Duodenal mucosa (tissue), 2 donors: ENCODE data around the gene ACTN2.

Source experiments
- H3K27ac ChIP-seq: one replicate; pipeline ENCODE4 v1.7.0; 2013; ENCODE audit warnings: low read depth, low read length
- H3K27me3 ChIP-seq, 2 donors: one replicate each; pipeline ENCODE4 v1.7.0; 2013; ENCODE audit warnings: low read length in 2 of 2, control low read depth in 1 of 2; ENCODE audit not compliant: insufficient read depth in 2 of 2, control insufficient read depth in 1 of 2
- H3K36me3 ChIP-seq, 2 donors: one replicate each; pipeline ENCODE4 v1.7.0; 2013; ENCODE audit warnings: low read length in 2 of 2, control low read depth in 1 of 2; ENCODE audit not compliant: insufficient read depth in 2 of 2, control insufficient read depth in 1 of 2
- H3K4me1 ChIP-seq, 2 donors: one replicate each; pipeline ENCODE4 v1.7.0; 2013; ENCODE audit warnings: low read length in 2 of 2, control low read depth in 1 of 2; ENCODE audit not compliant: insufficient read depth in 2 of 2, control insufficient read depth in 1 of 2
- H3K4me3 ChIP-seq, 2 donors: one replicate each; pipeline ENCODE4 v1.7.0; 2013; ENCODE audit warnings: low read length in 2 of 2, low read depth in 1 of 2
- H3K9ac ChIP-seq, 2 donors: one replicate each; pipeline ENCODE4 v1.7.0; 2013; ENCODE audit warnings: low read length in 2 of 2, low read depth in 1 of 2
- H3K9me3 ChIP-seq, 2 donors: one replicate each; pipeline ENCODE4 v1.7.0; 2013; ENCODE audit warnings: low read length in 2 of 2, control low read depth in 1 of 2; ENCODE audit not compliant: control insufficient read depth in 1 of 2

Gene ACTN2

DNA sequence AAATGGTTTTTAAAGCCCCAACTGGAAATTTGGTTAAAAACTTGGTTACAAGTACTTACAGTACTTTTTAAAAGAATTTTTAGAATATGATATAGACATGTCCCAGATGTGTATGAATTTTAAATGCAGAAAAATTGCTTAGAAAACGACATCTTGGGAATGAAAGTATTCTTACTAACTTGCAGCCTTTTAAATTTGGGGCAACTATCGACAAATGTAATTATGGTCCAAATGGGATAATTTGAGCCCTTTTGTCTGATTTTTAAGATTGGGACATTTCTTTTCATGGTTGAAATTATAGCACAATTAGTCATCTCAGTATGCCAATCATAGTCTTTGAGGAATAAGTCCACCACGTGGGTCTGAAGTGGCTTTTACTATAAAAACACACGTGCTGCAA lies 65.6 kb downstream of the ACTN2 start:
- Histone ChIP-seq H3K27me3 (no peaks in the 10 kb centered on the region), H3K9ac (no peak overlapping the region), H3K27ac (no peak overlapping the region), H3K4me3 (no peak overlapping the region), H3K9me3 (no peaks in the 10 kb centered on the region), H3K36me3 (no peaks in the 10 kb centered on the region), H3K4me1 (no peaks in the 10 kb centered on the region)

DNA sequence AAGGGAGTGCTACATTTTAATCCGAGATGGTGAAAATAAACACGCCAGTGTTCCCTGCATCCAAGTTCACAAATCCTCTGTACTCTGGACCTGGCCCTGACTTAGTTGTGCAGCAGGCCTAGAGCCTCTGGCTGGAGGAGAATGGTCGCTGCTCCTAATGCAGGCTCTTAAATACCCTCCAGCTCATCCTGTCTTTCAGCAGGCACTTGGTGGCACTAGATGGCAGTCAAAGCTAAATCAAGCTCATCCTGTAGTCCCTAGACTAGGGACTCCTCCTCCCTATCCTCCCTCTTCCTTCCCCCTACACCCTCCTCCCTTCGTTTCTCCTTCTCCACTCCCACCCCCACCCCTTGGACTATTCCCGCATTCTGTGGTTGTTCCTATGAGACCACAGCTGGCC lies 67.2 kb downstream of the ACTN2 start:
- no peak overlapping the region for H3K4me3 ChIP-seq
- no peaks in the 10 kb centered on the region for H3K27me3 ChIP-seq
- no peak overlapping the region for H3K27ac ChIP-seq
- no peaks in the 10 kb centered on the region for H3K4me1 ChIP-seq
- H3K9ac ChIP-seq: no peak overlapping the region
- no peaks in the 10 kb centered on the region for H3K36me3 ChIP-seq
- H3K9me3 ChIP-seq: no peaks in the 10 kb centered on the region

DNA sequence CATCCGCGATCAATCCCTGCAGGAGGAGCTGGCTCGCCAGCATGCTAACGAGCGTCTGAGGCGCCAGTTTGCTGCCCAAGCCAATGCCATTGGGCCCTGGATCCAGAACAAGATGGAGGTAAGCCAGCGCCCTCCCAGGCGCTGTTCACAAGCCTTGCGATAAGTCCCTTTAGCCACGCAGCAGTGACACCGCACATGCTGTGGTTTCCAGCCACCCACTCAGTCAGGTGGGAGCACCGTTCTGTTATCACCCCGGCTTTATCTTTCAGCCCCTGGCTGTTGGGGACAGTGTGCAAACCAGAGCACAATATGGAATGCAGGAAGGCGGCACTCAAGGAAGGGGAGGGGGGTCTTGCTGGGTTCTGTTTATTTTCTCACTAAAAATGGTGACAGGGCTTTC lies 67.7 kb downstream of the ACTN2 start:
- Histone ChIP-seq H3K27ac (no peak overlapping the region), H3K27me3 (no peaks in the 10 kb centered on the region), H3K9me3 (no peaks in the 10 kb centered on the region), H3K4me3 (no peak overlapping the region), H3K9ac (no peak overlapping the region), H3K36me3 (no peaks in the 10 kb centered on the region), H3K4me1 (no peaks in the 10 kb centered on the region)

DNA sequence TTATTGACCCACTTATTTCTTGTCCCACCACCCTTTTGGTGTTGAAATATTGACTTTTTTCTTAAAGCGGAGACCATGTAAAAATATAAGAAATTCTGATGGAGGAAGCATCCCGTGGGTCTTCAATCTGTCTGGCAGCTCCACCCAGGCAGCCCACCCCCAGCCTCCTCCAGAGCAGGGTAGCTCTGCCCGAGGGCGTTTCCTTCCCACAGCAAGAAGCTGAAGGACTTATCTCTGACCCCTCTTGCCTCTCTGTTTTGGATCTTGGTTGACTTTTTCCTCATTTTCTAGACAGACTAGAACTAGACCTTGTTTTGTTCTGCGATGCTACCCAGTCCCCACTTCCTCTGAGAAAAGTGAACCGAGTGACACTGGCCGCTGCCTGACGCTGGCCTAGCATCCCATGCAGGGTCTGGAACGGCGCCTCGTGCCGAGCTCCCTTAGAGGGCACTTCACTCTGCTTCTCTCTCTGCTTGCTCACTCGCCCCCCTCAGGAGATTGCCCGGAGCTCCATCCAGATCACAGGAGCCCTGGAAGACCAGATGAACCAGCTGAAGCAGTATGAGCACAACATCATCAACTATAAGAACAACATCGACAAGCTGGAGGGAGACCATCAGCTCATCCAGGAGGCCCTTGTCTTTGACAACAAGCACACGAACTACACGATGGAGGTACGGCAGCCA lies 68.4 kb downstream of the ACTN2 start:
- Histone ChIP-seq H3K9me3 (no peaks in the 10 kb centered on the region), H3K36me3 (no peaks in the 10 kb centered on the region), H3K4me3 (no peak overlapping the region), H3K27me3 (no peaks in the 10 kb centered on the region), H3K4me1 (no peaks in the 10 kb centered on the region), H3K9ac (no peak overlapping the region), H3K27ac (no peak overlapping the region)

DNA sequence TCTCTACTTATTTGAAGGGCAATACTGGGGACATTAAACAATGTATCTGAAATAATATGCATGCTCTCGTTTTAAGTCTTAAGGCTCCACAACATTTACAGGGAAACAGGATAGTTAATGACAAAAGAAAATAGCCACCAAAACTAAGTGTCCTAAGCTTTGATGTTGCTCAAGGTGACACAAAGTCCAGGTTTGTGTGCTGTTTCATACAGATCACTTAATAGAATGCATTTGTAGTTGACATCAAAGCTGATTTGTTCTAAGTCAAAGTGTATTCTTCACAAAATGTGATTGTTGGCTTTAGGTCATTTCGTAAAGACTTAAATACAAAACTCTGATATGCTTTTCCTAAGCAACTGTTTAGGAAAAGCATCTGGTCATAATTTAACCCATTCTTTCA lies 71.3 kb downstream of the ACTN2 start:
- Histone ChIP-seq H3K9ac (no peak overlapping the region), H3K36me3 (no peaks in the 10 kb centered on the region), H3K27ac (no peak overlapping the region), H3K27me3 (no peaks in the 10 kb centered on the region), H3K4me1 (no peaks in the 10 kb centered on the region), H3K9me3 (no peaks in the 10 kb centered on the region), H3K4me3 (no peak overlapping the region)

DNA sequence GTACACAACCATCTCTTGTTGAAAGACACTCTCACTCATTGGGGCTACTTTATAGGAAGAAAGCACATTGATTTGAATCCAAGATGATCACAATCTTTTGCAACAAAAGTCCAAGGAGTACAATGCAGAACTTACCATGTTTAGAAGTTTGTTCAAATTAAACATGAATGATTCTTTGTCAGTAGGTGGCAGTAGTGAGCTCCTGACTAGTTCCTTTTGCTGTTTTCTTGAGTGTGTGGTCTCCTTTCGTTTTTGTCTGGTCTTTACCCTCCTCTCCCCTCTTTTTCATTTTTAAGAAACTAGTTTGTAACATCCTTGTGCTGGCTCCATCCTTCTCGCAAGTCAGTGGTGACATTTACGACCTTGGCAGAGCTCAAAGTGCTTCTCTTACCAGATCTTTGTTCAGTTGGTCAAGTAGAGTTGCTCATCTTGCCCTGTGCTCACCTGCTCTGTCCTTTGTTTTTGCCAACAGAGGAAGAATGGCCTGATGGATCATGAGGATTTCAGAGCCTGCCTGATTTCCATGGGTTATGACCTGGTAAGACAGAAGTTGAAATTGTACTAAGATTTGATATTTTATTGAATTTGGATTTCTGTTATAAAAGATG lies 73.1 kb downstream of the ACTN2 start:
- Histone ChIP-seq H3K27ac (no peak overlapping the region), H3K27me3 (no peaks in the 10 kb centered on the region)

DNA sequence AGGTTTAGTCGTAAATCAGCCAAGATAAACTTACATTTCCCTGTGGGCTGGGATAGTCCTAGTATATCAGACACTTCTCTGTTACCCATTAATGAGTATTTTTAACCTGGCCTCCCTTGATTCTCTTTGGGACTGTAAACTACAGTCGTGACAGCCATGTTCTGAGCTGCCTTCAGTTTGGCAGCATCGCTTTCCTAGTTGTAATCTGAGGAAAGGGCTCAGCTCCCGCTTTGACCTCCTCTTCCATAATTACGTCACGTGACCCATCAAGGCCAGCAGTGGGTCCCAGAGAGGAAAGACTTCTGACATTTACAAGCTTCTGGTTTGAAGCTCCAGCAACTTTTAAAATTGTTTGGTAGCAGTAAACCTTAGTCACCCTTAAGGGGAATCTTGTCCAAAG lies 74.2 kb downstream of the ACTN2 start:
- no peak overlapping the region for H3K4me3 ChIP-seq
- no peaks in the 10 kb centered on the region for H3K36me3 ChIP-seq
- H3K9me3 ChIP-seq: no peaks in the 10 kb centered on the region
- H3K9ac ChIP-seq: no peak overlapping the region
- H3K4me1 ChIP-seq: no peaks in the 10 kb centered on the region
- no peak overlapping the region for H3K27ac ChIP-seq
- H3K27me3 ChIP-seq: no peaks in the 10 kb centered on the region

More for the DNA sequence above, 73.1 kb downstream of the ACTN2 start:
- no peaks in the 10 kb centered on the region for H3K9me3 ChIP-seq
- H3K9ac ChIP-seq: no peak overlapping the region
- no peaks in the 10 kb centered on the region for H3K36me3 ChIP-seq
- H3K4me1 ChIP-seq: no peaks in the 10 kb centered on the region
- H3K4me3 ChIP-seq: no peak overlapping the region

DNA sequence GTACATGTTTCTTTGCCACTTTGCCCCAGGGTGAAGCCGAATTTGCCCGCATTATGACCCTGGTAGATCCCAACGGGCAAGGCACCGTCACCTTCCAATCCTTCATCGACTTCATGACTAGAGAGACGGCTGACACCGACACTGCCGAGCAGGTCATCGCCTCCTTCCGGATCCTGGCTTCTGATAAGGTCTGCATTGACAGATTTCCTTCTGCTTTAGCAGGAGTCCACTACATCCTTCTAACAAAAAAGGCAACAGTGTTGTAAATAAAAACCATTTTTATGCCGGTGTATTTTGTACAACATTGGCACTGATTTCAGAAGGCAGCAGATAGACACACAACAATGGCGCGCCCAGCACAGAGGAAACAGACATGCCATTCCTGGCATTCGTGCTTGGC lies 74.7 kb downstream of the ACTN2 start:
- Histone ChIP-seq H3K4me3 (no peak overlapping the region), H3K27ac (no peak overlapping the region), H3K27me3 (peaks cover 0 to 4% of the 10 kb centered on the region in 2 donors), H3K9ac (no peak overlapping the region), H3K36me3 (no peaks in the 10 kb centered on the region), H3K4me1 (no peaks in the 10 kb centered on the region), H3K9me3 (no peaks in the 10 kb centered on the region)

DNA sequence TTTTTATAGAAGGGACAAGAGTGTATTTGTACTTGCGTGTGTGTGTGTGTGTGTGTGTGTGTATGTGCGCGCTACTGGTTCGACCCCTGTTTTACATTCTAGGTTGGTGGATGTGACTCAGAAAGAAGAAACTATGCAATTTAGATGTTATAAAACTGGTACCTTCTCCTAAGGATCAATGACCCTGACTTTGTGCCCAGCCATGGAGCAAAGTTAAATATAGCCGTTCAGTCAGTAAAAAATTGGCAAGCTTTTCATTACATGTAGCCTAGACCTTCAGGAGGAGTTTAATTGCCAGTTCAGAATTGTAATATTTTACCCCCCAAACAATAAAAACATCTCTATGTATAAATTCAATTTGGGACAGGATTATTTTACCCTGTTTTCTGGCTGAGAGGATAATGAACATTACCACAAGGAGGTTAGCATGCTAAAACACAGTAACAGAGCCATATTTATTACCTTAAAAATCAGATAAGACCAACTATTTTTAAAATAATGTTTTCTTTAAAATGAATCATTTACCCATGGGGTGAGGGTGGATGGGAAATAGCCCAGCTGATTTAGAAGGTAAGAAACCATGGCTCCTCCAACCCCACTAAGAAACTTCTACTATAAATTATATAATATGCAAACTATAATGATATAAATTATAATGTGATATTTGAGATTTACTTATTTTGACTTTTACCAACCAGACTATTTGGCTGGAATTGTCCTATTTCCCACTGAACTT lies 75.3 kb downstream of the ACTN2 start:
- Histone ChIP-seq H3K36me3 (no peaks in the 10 kb centered on the region), H3K4me1 (no peaks in the 10 kb centered on the region), H3K4me3 (no peak overlapping the region), H3K27me3 (peaks cover 0 to 4% of the 10 kb centered on the region in 2 donors), H3K9ac (no peak overlapping the region), H3K9me3 (no peaks in the 10 kb centered on the region), H3K27ac (no peak overlapping the region)

DNA sequence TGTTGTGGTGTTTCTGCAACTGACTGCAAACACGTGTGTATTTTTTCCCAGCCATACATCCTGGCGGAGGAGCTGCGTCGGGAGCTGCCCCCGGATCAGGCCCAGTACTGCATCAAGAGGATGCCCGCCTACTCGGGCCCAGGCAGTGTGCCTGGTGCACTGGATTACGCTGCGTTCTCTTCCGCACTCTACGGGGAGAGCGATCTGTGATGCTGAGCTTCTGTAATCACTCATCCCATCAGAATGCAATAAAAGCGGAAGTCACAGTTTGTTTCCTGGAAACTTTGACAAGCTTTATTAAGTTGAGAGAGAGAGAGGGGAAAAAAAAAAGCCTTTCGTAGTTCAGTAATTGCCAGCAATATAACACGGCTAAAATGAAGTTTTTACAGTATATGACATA lies 76.1 kb downstream of the ACTN2 start:
- H3K4me1 ChIP-seq: no peaks in the 10 kb centered on the region
- no peaks in the 10 kb centered on the region for H3K36me3 ChIP-seq
- no peaks in the 10 kb centered on the region for H3K9me3 ChIP-seq
- peaks cover 0 to 4% of the 10 kb centered on the region in 2 donors for H3K27me3 ChIP-seq
- H3K4me3 ChIP-seq: no peak overlapping the region
- H3K9ac ChIP-seq: no peak overlapping the region
- no peak overlapping the region for H3K27ac ChIP-seq
